ENCODE measurements around the gene NT5M. TPM values are rescaled to one million over a fixed set of nuclear protein-coding genes. Genes with fewer than 3 reads are reported as not detected.

The NT5M gene
- total RNA-seq, 1 donor from 2014 or later = 1.9 TPM

- peak; percentile 10 for ATAC-seq
- no peak for TF ChIP-seq CTCF (IDR thresholded peaks at IDR 0.05)
Measured at GRCh38 chr17:17320188-17320910, 17.2 kb downstream of the NT5M start.

GRCh38 chr17:17320911-17321220 is 17.7 kb downstream of the NT5M start:
- no peaks in the 10 kb centered on the region for H3K9me3 ChIP-seq
- no peaks in the 10 kb centered on the region for H3K4me1 ChIP-seq
- intact Hi-C loops (cut with DNase I) = no loop called here
- no peaks in the 10 kb centered on the region for H3K36me3 ChIP-seq
- no peaks in the 10 kb centered on the region for H3K27me3 ChIP-seq
- no peak overlapping the region for H3K27ac ChIP-seq
- TF ChIP-seq CTCF (IDR thresholded peaks at IDR 0.05) = no peak
- ATAC-seq (no peak), DNase-seq (peak; percentile 28)
- H3K4me3 ChIP-seq = no peak overlapping the region

More at GRCh38 chr17:17320188-17320910, 17.2 kb downstream of the NT5M start:
- H3K36me3 ChIP-seq = no peaks in the 10 kb centered on the region
- intact Hi-C loops (cut with DNase I) = no loop called here
- H3K4me1 ChIP-seq = no peaks in the 10 kb centered on the region
- no peak overlapping the region for H3K4me3 ChIP-seq
- peak; percentile 59 for DNase-seq
- H3K27me3 ChIP-seq = no peaks in the 10 kb centered on the region
- H3K27ac ChIP-seq = no peak overlapping the region
- no peaks in the 10 kb centered on the region for H3K9me3 ChIP-seq

GRCh38 chr17:17321356-17322025 is 18.3 kb downstream of the NT5M start:
- ATAC-seq (no peak), DNase-seq (peak; percentile 45)
- Histone ChIP-seq H3K27me3 (no peaks in the 10 kb centered on the region), H3K27ac (no peak overlapping the region), H3K9me3 (no peaks in the 10 kb centered on the region), H3K4me1 (no peaks in the 10 kb centered on the region), H3K4me3 (no peak overlapping the region), H3K36me3 (no peaks in the 10 kb centered on the region)
- intact Hi-C loops (cut with DNase I) = no loop called here
- no peak for TF ChIP-seq CTCF (IDR thresholded peaks at IDR 0.05)

- Histone ChIP-seq H3K4me3 (no peak overlapping the region), H3K27ac (no peak overlapping the region), H3K36me3 (no peaks in the 10 kb centered on the region), H3K27me3 (no peaks in the 10 kb centered on the region), H3K4me1 (no peaks in the 10 kb centered on the region), H3K9me3 (no peaks in the 10 kb centered on the region)
- ATAC-seq (no peak), DNase-seq (peak; percentile 51)
- intact Hi-C loops (cut with DNase I) = no loop called here
- no peak for TF ChIP-seq CTCF (IDR thresholded peaks at IDR 0.05)
Measured at GRCh38 chr17:17322516-17323510, 19.6 kb downstream of the NT5M start.

- no peaks in the 10 kb centered on the region for H3K36me3 ChIP-seq
- no peak for DNase-seq
Measured at GRCh38 chr17:17324616-17325015, 21.4 kb downstream of the NT5M start.

More at GRCh38 chr17:17324616-17325015, 21.4 kb downstream of the NT5M start:
- intact Hi-C loops (cut with DNase I) = no loop called here
- no peak for TF ChIP-seq CTCF (IDR thresholded peaks at IDR 0.05)
- Histone ChIP-seq H3K27ac (no peak overlapping the region), H3K4me1 (no peaks in the 10 kb centered on the region), H3K9me3 (no peaks in the 10 kb centered on the region), H3K27me3 (no peaks in the 10 kb centered on the region), H3K4me3 (no peak overlapping the region)
- ATAC-seq = no peak

All from upper lobe of right lung (tissue), 1 donor.